Prostate gland (tissue), 2 donors: ENCODE results near the gene PLCB2.

Experiments
- CTCF ChIP-seq, 4 experiments: fragments of 200-600 bp in 2 of 4; fragments of 450-650 bp in 2 of 4; sonication (generic) in 2 of 4; IDR thresholded peaks; 1 replicate in 3 of 4; 2 replicates in 1 of 4; pipeline ENCODE4 v1.5.1; 2016 to 2019; ENCODE audit warnings: antibody characterized with exemption in 4 of 4, mild to moderate bottlenecking in 2 of 4, moderate library complexity in 2 of 4
- POLR2A ChIP-seq: fragments of 450-650 bp; IDR thresholded peaks from one replicate; pipeline ENCODE4 v1.6.1; 2016; ENCODE audit warnings: antibody characterized with exemption, mild to moderate bottlenecking

GRCh38 chr15:40329804-40330203 lies 22.1 kb upstream of the PLCB2 start:
- no peak for TF ChIP-seq CTCF (IDR thresholded peaks at IDR 0.05)
- no peak for TF ChIP-seq POLR2A
